Caco-2 (cell line): ENCODE results near the gene CFAP119. TPM values are rescaled to one million over a fixed set of nuclear protein-coding genes. Genes with fewer than 3 reads are reported as not detected.

Source experiments
- BruUV-seq: library from RNA; stranded (reverse); fragments of 400-500 nt; replicated peaks from 2 replicates; lab custom pipeline; 2021; lab: Mats Ljungman, UMichigan
- CTCF ChIA-PET: fragments of 300-600 bp; sonication (Branson Sonifier 250); formaldehyde crosslinking; loops from one replicate; lab custom pipeline; 2022; ENCODE audit warnings: antibody characterized with exemption; lab: Charles Lee
- POLR2A ChIA-PET: fragments of 300-600 bp; sonication (Branson Sonifier 250); formaldehyde crosslinking; loops from one replicate; lab custom pipeline; 2022; ENCODE audit warnings: antibody characterized with exemption; lab: Charles Lee
- DNase-seq, 2 experiments: peaks; one replicate each; pipeline versions ENCODE4 v3.0.0 to v3.0.0-alpha.2; 2020 to 2022
- H3K27me3 ChIP-seq: replicated peaks from 2 replicates; pipeline ENCODE4 v1.6.0; 2011; ENCODE audit warnings: low read length; ENCODE audit not compliant: control insufficient read depth, insufficient read depth
- H3K36me3 ChIP-seq: 2 replicates; pipeline ENCODE4 v1.5.1; 2011; ENCODE audit warnings: low read length; ENCODE audit not compliant: control insufficient read depth, insufficient read depth
- H3K4me1 ChIP-seq: fragments of 250-450 bp; sonication (Bioruptor Pico); 2 replicates; pipeline ENCODE4 v1.5.1; 2020; ENCODE audit warnings: mild to moderate bottlenecking
- H3K4me3 ChIP-seq: 2 replicates; pipeline ENCODE4 v1.5.1; 2011; ENCODE audit warnings: low read depth, mild to moderate bottlenecking, control low read depth, low read length
- H3K9me3 ChIP-seq: fragments of 250-450 bp; sonication (Bioruptor Pico); 2 replicates; pipeline ENCODE4 v1.5.1; 2020; ENCODE audit warnings: mild to moderate bottlenecking, moderate library complexity
- H3K27ac Mint-ChIP-seq: one replicate; pipeline ENCODE4 v1.8.0; 2022; ENCODE audit warnings: mixed read lengths; ENCODE audit not compliant: unreplicated experiment
- H3K27me3 Mint-ChIP-seq: one replicate; pipeline ENCODE4 v1.8.0; 2022; ENCODE audit warnings: mixed read lengths; ENCODE audit not compliant: insufficient read depth, unreplicated experiment
- H3K36me3 Mint-ChIP-seq: one replicate; pipeline ENCODE4 v1.8.0; 2022; ENCODE audit warnings: mild to moderate bottlenecking, mixed read lengths; ENCODE audit not compliant: insufficient read depth, unreplicated experiment
- H3K4me1 Mint-ChIP-seq: one replicate; pipeline ENCODE4 v1.8.0; 2022; ENCODE audit warnings: low read depth, mixed read lengths; ENCODE audit not compliant: unreplicated experiment
- H3K4me3 Mint-ChIP-seq: one replicate; pipeline ENCODE4 v1.8.0; 2022; ENCODE audit warnings: mild to moderate bottlenecking, moderate library complexity, mixed read lengths; ENCODE audit not compliant: unreplicated experiment
- H3K9me3 Mint-ChIP-seq: one replicate; pipeline ENCODE4 v1.8.0; 2022; ENCODE audit warnings: mixed read lengths; ENCODE audit not compliant: unreplicated experiment
- CTCF ChIP-seq, 2 experiments: fragments of 200-600 bp in 1 of 2; IDR thresholded peaks; 1 replicate in 1 of 2; 2 replicates in 1 of 2; pipeline versions ENCODE4 v1.5.1 to v1.8.0; 2011 to 2022; ENCODE audit warnings: antibody characterized with exemption in 1 of 2, control low read depth in 1 of 2, inconsistent platforms in 1 of 2, low read depth in 1 of 2, low read length in 1 of 2, mild to moderate bottlenecking in 1 of 2, moderate library complexity in 1 of 2; ENCODE audit not compliant: insufficient read depth in 1 of 2, severe bottlenecking in 1 of 2, unreplicated experiment in 1 of 2
- intact Hi-C: fragments of 100-400 bp; cut with micrococcal nuclease; formaldehyde crosslinking; loops from one replicate; pipeline ENCODE4 v1.10.0; 2022; ENCODE audit not compliant: unreplicated experiment
- total RNA-seq: library from RNA; stranded (reverse); gene quantifications from 2 replicates; pipeline ENCODE4 v1.2.3, GENCODE V29; 2022

Gene CFAP119
- total RNA-seq, 1 experiment from 2014 or later = 4.0 TPM

- no peak for TF ChIP-seq CTCF (IDR thresholded peaks at IDR 0.05; ENCODE audit: insufficient read depth in 1 of 2, low read depth in 1 of 2, low read length in 1 of 2, severe bottlenecking in 1 of 2, unreplicated experiment in 1 of 2)
Measured at GRCh38 chr16:30793508-30794069, 31.7 kb upstream of the CFAP119 start.

DNA sequence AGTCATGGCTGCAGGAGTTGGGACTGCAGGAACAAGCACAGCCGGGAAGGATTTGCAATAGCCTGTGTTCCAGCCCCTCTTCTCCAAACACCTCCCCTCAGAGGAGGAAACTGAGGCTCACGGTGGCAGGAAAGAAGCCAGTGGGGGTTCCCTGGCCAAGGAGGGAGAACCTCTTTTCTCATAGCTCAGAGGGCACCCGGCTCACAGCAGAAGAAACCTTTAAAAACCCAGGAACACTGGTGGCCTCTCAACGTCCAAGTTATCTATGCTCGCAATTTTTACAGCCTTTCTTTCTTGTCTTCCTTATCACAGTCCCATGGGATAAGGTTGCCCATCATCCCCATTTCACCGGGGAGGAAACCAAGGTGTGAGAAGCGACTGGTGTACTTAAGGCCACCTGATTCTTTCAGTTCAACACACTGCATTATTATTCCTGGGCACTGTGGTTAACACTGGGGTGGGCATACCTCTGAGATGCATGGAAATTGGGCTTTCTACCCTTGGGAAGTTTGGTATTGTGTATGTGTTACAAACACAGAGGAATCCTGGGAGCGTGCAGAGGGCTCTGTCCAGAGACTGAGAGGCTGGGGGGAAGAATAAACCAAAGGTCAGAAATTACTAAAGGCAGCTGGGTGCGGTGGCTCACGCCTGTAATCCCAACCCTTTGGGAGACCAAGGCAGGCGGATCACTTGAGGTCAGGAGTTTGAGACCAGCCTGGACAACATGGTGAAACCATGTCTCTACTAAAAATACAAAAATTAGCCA is 25.9 kb upstream of the CFAP119 start:
- H3K27ac Mint-ChIP-seq = peak overlapping the region; percentile 91
- DNase-seq = peak in 1 of 2 experiments; percentile 22
- peaks cover 6% of the 10 kb centered on the region for H3K36me3 Mint-ChIP-seq
- no peaks in the 10 kb centered on the region for H3K27me3 Mint-ChIP-seq
- no peaks in the 10 kb centered on the region for H3K4me1 Mint-ChIP-seq
- intact Hi-C loops = loop anchor here (1.0 to 2.0 kb wide), 4 partner anchors 18 to 88 kb away; no protein-coding TSS in a partner anchor
- Histone ChIP-seq H3K36me3 (peaks cover 1% of the 10 kb centered on the region; the same call in 1 of the 2 replicates), H3K27me3 (no peaks in the 10 kb centered on the region), H3K4me3 (peak overlapping the region; percentile 72), H3K4me1 (peaks cover 14% of the 10 kb centered on the region; the same call in 1 of the 2 replicates), H3K9me3 (no peaks in the 10 kb centered on the region)
- TF ChIP-seq CTCF (IDR thresholded peaks at IDR 0.05; ENCODE audit: insufficient read depth in 1 of 2, low read depth in 1 of 2, low read length in 1 of 2, severe bottlenecking in 1 of 2, unreplicated experiment in 1 of 2) = no peak
- CTCF ChIA-PET = interaction anchor here (0.7 to 1.5 kb wide), 5 partner anchors 12 to 52 kb away, joined by 3 to 13 read pairs (median 4); no protein-coding TSS in a partner anchor
- no peaks in the 10 kb centered on the region for H3K9me3 Mint-ChIP-seq
- POLR2A ChIA-PET = interaction anchor here (1.0 to 1.6 kb wide), 4 partner anchors 17 to 108 kb away, joined by 4 to 16 read pairs (median 6); partner anchors contain the start of gene CTF1
- peak overlapping the region; percentile 93 for H3K4me3 Mint-ChIP-seq
- no TSS peak for BruUV-seq

More at GRCh38 chr16:30793508-30794069, 31.7 kb upstream of the CFAP119 start:
- H3K27me3 ChIP-seq = no peaks in the 10 kb centered on the region
- no peaks in the 10 kb centered on the region for H3K36me3 Mint-ChIP-seq
- intact Hi-C loops = no loop called here
- H3K27ac Mint-ChIP-seq = no peak overlapping the region
- no peak overlapping the region for H3K4me3 Mint-ChIP-seq
- no TSS peak for BruUV-seq
- no peaks in the 10 kb centered on the region for H3K9me3 ChIP-seq
- ChIA-PET CTCF (interaction anchor here (0.6 to 1.3 kb wide), 2 partner anchors 64 to 115 kb away, joined by 3 to 5 read pairs; no protein-coding TSS in a partner anchor), POLR2A (interaction anchor here (0.7 kb wide), 1 partner anchor 10 kb away, joined by 3 read pairs; no protein-coding TSS in a partner anchor)
- H3K36me3 ChIP-seq = no peaks in the 10 kb centered on the region
- no peaks in the 10 kb centered on the region for H3K27me3 Mint-ChIP-seq
- no peaks in the 10 kb centered on the region for H3K9me3 Mint-ChIP-seq
- 0 out of 2 replicates have a peak, but pooled peaks cover under 1% of the 10 kb centered on the region for H3K4me1 ChIP-seq
- no peak for DNase-seq
- no peaks in the 10 kb centered on the region for H3K4me1 Mint-ChIP-seq
- H3K4me3 ChIP-seq = no peak overlapping the region
